Tibial nerve (tissue), 4 donors: ENCODE results near the gene SHQ1.

Experiments used
- EP300 ChIP-seq, 2 donors: sonication (generic); formaldehyde crosslinking; IDR thresholded peaks; one replicate each; pipeline ENCODE4 v1.6.1; 2017; ENCODE audit warnings: antibody characterized with exemption in 2 of 2, mild to moderate bottlenecking in 1 of 2
- TF ChIP-seq, protein P1 (sequence below), 5 experiments: fragments of 200-600 bp in 3 of 5; fragments of 450-650 bp in 2 of 5; sonication (generic) in 3 of 5; IDR thresholded peaks; one replicate each; pipeline ENCODE4 v1.5.1; 2016 to 2019; ENCODE audit warnings: antibody characterized with exemption in 5 of 5, mild to moderate bottlenecking in 3 of 5, moderate library complexity in 2 of 5

DNA sequence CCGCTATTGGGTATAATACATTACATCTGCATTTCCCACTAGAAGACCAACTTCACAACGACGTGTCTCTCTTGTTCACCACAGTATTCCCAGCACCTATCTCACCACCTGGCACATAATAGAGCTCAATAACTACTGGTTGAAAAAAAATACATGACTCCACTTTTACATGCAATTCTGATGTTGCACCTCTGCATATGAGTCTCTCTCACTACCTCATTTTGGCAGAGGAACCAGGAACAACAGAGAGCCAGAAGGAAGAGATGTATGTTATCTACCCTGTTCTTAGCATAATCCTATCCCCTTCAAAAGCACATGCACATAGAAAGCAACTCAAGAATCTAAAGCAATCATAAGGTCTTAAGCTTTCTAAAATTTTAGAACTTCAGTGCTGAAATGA, 61.6 kb downstream of the SHQ1 start:
- TF ChIP-seq, protein P1, sequence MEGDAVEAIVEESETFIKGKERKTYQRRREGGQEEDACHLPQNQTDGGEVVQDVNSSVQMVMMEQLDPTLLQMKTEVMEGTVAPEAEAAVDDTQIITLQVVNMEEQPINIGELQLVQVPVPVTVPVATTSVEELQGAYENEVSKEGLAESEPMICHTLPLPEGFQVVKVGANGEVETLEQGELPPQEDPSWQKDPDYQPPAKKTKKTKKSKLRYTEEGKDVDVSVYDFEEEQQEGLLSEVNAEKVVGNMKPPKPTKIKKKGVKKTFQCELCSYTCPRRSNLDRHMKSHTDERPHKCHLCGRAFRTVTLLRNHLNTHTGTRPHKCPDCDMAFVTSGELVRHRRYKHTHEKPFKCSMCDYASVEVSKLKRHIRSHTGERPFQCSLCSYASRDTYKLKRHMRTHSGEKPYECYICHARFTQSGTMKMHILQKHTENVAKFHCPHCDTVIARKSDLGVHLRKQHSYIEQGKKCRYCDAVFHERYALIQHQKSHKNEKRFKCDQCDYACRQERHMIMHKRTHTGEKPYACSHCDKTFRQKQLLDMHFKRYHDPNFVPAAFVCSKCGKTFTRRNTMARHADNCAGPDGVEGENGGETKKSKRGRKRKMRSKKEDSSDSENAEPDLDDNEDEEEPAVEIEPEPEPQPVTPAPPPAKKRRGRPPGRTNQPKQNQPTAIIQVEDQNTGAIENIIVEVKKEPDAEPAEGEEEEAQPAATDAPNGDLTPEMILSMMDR (IDR thresholded peaks at IDR 0.05) = no peak
- no peak for TF ChIP-seq EP300 (IDR thresholded peaks at IDR 0.05)
